ENCODE data around the gene INKA1.
"Not testable (repeated sequence)": the region's sequence is repeated elsewhere in the genome, so short reads cannot be mapped to it uniquely, and the experiment has no call there.

INKA1 gene

DNA sequence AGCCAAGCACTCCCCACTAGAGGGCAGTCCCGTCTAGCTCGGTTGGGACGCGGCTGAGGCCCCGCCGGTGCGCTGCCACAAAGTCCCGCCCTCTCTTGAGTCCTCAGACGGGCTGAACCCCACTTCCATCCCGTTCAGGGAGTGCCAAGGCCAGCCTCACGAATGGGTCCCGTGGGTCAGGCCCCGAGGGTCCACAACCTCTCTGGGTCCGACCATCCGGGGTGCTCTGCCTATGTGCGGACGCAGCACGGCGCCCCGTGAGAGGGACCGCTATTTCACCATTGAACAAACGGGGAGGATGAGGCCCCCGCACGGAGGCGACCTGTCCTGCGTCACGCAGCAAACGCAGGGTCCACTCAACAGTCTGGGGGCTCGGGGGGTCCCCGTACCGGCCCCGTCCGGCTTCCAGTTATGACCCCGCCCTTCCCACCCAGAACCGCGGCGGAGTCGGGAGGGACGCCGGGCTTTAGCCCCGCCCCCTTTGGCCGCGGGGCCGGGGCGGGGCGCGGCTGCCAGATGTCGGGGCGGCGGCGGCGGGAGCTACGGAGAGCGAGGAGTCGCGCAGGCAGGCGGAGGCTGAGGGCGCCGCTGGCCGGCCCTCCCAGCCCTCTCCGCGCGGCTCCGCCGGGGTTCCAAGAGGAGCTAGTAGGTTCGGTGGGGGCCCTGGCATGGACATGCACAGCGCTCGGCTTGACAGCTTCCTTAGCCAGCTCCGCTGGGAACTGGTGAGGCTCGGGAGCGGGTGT lies at the start of gene INKA1:
Gene INKA1, plus strand, starts transcription at position 543 of the 746 bp plus-strand sequence. Its CDS starts 132 bp downstream, at position 675.
- Mint-ChIP-seq H3K4me3 (peak within 1 kb of the TSS; percentile 82), H3K4me1 (peaks cover 34% of the 10 kb centered on the region), H3K36me3 (no peaks in the 10 kb centered on the region), H3K27ac (peak within 1 kb of the TSS; percentile 79), H3K27me3 (peaks cover 2% of the 10 kb centered on the region), H3K9me3 (no peaks in the 10 kb centered on the region)

DNA sequence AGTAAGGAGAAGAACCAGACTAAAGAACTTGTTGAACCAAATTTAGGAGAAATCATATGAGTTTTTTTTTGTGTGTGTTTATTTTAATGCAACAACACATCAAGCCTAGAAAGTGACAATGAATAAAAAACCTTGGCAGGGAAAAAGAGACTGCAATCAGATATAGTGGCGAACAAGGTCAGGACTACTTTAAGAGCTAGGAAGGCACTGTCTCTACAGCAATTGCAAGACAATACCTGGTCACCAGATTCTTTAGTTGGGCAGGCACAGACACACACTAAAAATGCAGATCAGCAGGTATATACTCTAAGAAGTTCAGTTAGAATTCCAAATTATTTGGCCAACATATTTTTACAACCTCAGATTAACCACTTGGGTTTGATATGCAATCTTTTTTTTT lies 48.5 kb upstream of the INKA1 start:
- Mint-ChIP-seq H3K9me3 (no peaks in the 10 kb centered on the region), H3K4me1 (peaks cover 47% of the 10 kb centered on the region)

DNA sequence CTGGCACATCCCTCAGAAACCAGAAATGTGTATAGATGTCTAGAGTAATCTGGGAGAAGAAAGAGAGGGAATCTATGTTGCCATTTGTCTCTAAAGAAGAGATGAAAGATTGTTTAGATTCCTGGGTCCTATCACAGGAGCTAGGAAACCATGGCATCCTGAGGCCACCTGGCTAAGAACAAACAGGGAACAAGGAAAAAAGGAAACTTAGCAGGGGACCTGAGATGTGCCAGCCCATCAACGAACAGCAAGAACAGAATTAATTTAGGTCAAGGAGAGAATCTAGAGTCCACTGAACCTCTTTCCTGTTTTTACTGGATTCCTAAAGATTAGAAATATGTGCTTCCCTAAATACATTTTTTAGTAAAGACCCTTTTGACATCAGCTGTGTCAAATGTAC lies 47.0 kb upstream of the INKA1 start:
- no peaks in the 10 kb centered on the region for H3K9me3 Mint-ChIP-seq
- peaks cover 2% of the 10 kb centered on the region for H3K36me3 Mint-ChIP-seq
- peaks cover 53% of the 10 kb centered on the region for H3K4me1 Mint-ChIP-seq
- no peak overlapping the region for H3K4me3 Mint-ChIP-seq
- H3K27ac Mint-ChIP-seq, result no peak overlapping the region
- no peaks in the 10 kb centered on the region for H3K27me3 Mint-ChIP-seq

More for the DNA sequence above, 48.5 kb upstream of the INKA1 start:
- Mint-ChIP-seq H3K36me3 (peaks cover 2% of the 10 kb centered on the region), H3K27me3 (no peaks in the 10 kb centered on the region), H3K4me3 (no peak overlapping the region), H3K27ac (no peak overlapping the region)

DNA sequence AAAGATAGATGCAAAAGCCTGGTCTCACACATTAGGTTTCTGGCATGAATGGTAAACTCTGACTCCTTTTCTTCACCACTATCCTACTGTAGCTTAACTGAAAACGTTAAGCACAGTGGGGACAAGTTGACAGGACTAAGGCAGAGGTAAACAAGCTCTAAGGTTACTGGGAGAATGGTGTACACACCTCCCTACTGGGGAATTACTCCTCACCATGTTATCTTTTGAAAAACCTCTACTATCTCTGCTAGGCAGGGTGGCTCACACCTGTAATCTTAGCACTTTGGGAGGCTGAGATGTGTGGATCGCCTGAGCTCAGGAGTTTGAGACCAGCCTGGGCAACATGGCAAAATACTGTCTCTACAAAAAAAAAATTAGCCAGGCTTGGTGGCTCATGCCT lies 45.9 kb upstream of the INKA1 start:
- Mint-ChIP-seq H3K27me3 (no peaks in the 10 kb centered on the region), H3K4me1 (peaks cover 53% of the 10 kb centered on the region), H3K9me3 (no peaks in the 10 kb centered on the region), H3K27ac (no peak overlapping the region), H3K36me3 (peaks cover 2% of the 10 kb centered on the region), H3K4me3 (no peak overlapping the region)

DNA sequence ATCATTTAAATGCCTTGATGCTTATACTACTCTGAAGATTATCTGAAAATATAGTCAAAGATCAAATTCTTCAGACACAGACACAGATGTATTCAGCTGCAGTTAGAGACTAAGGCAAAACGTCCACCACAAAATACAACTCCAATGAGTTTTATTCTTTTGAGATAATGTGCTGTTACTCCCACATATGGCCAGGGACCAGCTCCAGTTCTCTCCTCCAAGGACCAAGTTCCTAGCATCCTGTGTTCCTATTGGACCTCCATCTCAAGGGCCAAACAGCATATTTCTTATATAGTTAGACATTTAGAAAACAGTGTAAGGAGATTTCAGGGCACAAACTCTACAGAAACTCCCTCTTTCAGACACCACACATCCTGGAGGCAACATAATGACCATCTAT lies 43.8 kb upstream of the INKA1 start:
- H3K27ac Mint-ChIP-seq, result no peak overlapping the region
- no peaks in the 10 kb centered on the region for H3K9me3 Mint-ChIP-seq
- no peaks in the 10 kb centered on the region for H3K27me3 Mint-ChIP-seq
- peaks cover 3% of the 10 kb centered on the region for H3K36me3 Mint-ChIP-seq
- H3K4me3 Mint-ChIP-seq, result no peak overlapping the region
- peaks cover 41% of the 10 kb centered on the region for H3K4me1 Mint-ChIP-seq

DNA sequence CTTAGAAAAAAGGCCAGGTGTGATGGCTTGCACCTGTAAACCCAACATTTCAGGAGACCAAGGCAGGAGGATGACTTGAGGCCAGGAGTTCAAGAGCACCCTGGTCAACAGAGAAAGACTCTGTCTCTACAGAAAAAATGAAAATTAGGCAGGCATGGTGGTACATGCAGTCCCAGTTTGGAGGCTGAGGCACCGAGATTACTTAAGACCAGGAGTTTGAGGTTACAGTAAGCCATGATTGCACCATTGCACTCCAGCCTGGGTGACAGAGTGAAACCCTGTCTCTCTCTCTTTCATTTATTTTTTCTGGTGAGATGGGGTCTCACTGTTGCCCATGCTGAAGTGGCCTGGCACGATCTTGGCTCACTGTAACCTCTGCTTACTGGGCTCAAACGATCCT lies 41.4 kb upstream of the INKA1 start:
- H3K27me3 Mint-ChIP-seq, result no peaks in the 10 kb centered on the region
- H3K36me3 Mint-ChIP-seq, result peaks cover 3% of the 10 kb centered on the region
- no peak overlapping the region for H3K27ac Mint-ChIP-seq
- H3K9me3 Mint-ChIP-seq, result no peaks in the 10 kb centered on the region
- peaks cover 31% of the 10 kb centered on the region for H3K4me1 Mint-ChIP-seq
- H3K4me3 Mint-ChIP-seq, result no peak overlapping the region

DNA sequence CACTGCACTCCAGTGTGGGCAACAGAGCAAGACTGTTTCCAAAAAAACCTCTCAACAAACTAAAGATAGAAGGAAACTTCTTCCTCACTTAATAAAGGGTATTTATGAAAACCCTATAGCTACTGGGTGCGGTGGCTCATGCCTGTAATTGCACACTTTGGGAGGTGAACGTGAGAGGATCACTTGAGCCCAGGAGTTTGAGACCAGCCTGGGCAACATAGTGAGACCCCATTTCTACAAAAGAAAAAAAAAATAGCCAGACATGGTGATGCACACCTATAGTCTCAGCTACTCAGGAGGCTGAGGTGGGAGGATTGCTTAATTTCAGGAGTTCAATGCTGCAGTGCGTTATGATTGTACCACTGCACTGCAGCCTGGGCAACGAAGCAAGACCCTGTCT lies 39.1 kb upstream of the INKA1 start:
- Mint-ChIP-seq H3K4me3 (no peak overlapping the region), H3K36me3 (peaks cover 1% of the 10 kb centered on the region), H3K4me1 (peaks cover 27% of the 10 kb centered on the region), H3K27ac (no peak overlapping the region), H3K9me3 (no peaks in the 10 kb centered on the region), H3K27me3 (no peaks in the 10 kb centered on the region)

DNA sequence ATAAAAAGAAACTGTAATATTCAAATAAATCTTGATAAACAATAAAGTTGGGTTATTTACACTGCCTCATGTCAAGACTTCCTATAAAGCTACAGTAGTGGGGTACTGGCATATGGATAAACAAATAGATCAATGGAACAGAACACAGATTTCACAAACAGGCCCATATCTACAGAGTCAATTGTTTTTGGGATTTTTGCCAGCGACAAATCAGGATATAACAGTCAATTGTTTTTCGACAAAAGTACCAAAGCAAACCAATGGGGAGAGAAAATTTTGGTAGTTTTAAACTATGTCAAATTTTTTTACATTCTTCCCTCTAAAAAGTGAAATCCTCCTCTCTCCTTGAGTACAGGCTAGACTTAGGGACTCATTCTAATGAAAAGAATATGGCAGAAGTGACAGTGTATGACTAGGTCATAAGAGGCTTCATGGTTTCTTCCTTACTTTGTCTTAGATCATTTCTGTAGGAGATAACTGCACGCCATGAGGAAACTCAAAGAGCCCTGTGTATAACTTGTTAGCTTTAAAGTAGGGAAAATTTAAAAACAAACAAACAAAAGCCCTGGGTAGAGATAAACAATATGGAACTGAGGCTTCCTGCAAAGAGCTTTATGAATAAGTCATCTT lies 33.7 kb upstream of the INKA1 start:
- H3K4me3 Mint-ChIP-seq, result no peak overlapping the region
- H3K4me1 Mint-ChIP-seq, result peaks cover 54% of the 10 kb centered on the region
- no peaks in the 10 kb centered on the region for H3K9me3 Mint-ChIP-seq
- H3K27ac Mint-ChIP-seq, result peak overlapping the region; percentile 42
- H3K27me3 Mint-ChIP-seq, result no peaks in the 10 kb centered on the region
- no peaks in the 10 kb centered on the region for H3K36me3 Mint-ChIP-seq

DNA sequence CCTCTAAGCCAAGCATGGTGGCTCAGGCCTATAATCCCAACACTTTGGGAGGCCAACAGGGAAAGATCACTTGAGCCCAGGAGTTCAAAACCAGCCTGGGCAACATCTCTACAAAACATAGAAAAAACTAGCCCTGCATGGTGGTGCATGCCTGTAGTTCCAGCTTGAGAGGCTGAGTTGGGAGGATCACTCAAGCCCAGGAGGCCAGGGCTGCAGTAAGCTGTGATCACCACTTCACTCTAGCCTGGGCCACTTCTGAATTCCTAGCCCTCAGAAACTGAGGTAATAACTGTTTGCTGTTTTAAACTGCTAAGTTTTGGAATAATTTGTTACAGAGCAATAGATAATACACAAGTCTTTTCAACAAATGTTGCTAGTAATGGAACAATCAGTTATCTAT lies 33.1 kb upstream of the INKA1 start:
- peak overlapping the region; percentile 46 for H3K27ac Mint-ChIP-seq
- no peaks in the 10 kb centered on the region for H3K36me3 Mint-ChIP-seq
- H3K9me3 Mint-ChIP-seq, result no peaks in the 10 kb centered on the region
- H3K27me3 Mint-ChIP-seq, result no peaks in the 10 kb centered on the region
- H3K4me3 Mint-ChIP-seq, result no peak overlapping the region
- H3K4me1 Mint-ChIP-seq, result peaks cover 55% of the 10 kb centered on the region

DNA sequence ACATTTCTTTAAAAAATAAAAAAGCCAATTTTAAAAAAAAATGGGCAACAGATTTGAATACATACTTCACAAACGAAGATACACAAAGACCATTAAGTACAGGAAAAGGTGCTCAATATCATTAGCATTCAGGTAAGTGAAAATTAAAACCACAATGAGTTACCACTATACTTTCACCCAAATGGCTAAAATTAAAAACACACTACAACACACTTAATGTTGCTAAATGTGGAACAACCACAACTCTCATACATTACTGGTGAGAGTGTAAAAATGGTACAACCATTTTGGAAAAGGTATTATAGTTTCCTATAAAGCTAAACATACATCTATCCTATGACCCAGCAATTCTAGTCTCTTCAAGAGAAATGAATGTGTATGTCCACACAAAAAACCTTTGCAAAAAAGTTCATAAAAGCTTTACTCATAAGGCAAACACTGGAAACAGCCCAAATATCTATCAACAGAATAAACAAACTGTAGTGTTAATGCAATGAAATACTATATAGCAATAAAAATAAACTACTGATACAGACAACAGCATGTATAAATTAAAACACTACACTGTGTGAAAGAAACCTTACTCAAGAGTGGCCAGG lies 31.6 kb upstream of the INKA1 start:
- H3K9me3 Mint-ChIP-seq, result no peaks in the 10 kb centered on the region
- no peaks in the 10 kb centered on the region for H3K36me3 Mint-ChIP-seq
- no peak overlapping the region for H3K4me3 Mint-ChIP-seq
- peaks cover 61% of the 10 kb centered on the region for H3K4me1 Mint-ChIP-seq
- H3K27ac Mint-ChIP-seq, result no peak overlapping the region
- H3K27me3 Mint-ChIP-seq, result no peaks in the 10 kb centered on the region

DNA sequence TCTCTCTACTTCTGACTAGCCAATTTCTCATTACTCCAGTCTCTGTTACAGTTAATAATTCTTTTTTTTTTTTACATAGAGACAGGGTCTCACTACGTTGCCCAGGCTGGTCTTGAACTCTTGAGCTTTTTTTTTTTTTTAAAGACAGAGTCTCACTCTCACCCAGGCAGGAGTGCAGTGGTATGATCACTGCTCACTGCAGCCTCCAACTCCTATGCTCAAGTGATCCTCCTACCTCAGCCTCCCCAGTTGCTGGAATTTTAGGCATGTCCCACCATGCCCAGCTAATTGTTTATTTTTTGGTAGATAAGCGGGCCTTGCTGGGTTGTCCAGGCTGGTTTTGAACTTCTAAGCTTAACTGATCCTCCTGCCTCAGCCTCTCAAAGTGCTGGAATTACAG lies 30.4 kb upstream of the INKA1 start:
- Mint-ChIP-seq H3K27ac (no peak overlapping the region), H3K9me3 (no peaks in the 10 kb centered on the region)

DNA sequence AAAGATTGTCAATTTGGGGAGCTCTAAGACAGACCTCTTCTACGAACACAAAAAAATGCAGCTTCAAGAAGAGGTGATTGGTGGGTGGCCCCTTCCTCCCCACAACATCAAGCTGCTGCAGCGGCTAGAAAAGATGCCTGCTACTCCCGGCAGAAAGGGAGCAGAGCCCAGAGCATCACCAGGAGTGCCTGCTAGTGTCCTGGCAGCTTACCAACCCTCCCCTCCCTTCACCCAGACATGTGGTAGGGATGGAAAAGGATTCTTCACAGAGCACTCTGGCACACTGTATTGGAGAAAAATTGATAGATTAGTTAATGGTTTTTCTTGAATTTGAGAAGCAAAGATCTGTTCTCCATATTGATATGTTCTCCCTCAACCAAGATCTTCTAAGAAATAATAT lies 27.5 kb upstream of the INKA1 start:
- Mint-ChIP-seq H3K9me3 (no peaks in the 10 kb centered on the region), H3K4me3 (no peak overlapping the region), H3K4me1 (peaks cover 60% of the 10 kb centered on the region), H3K27ac (no peak overlapping the region), H3K27me3 (no peaks in the 10 kb centered on the region), H3K36me3 (peaks cover 7% of the 10 kb centered on the region)

More for the DNA sequence above, 30.4 kb upstream of the INKA1 start:
- Mint-ChIP-seq H3K4me1 (peaks cover 65% of the 10 kb centered on the region), H3K27me3 (no peaks in the 10 kb centered on the region), H3K4me3 (no peak overlapping the region), H3K36me3 (no peaks in the 10 kb centered on the region)

DNA sequence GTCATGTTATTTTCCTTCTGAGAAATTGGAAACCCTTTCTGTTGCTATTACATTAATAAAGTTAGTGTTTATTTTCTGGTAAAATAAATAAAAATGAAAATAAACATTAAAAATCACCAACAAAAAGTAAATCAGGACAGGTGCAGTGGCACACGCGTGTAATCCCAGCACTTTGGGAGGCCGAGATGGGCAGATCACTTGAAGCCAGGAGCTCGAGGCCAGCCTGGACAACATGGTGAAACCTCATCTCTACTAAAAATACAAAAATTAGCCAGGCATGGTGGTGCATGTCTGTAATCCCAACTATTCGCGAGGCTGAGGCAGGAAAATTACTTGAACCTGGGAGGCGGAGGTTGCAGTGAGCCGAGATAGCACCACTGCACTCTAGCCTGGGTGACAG lies 27.0 kb upstream of the INKA1 start:
- not testable (repeated sequence) for H3K9me3 Mint-ChIP-seq, H3K36me3 Mint-ChIP-seq, H3K27ac Mint-ChIP-seq, H3K27me3 Mint-ChIP-seq, H3K4me3 Mint-ChIP-seq
- peaks cover 60% of the 10 kb centered on the region for H3K4me1 Mint-ChIP-seq

DNA sequence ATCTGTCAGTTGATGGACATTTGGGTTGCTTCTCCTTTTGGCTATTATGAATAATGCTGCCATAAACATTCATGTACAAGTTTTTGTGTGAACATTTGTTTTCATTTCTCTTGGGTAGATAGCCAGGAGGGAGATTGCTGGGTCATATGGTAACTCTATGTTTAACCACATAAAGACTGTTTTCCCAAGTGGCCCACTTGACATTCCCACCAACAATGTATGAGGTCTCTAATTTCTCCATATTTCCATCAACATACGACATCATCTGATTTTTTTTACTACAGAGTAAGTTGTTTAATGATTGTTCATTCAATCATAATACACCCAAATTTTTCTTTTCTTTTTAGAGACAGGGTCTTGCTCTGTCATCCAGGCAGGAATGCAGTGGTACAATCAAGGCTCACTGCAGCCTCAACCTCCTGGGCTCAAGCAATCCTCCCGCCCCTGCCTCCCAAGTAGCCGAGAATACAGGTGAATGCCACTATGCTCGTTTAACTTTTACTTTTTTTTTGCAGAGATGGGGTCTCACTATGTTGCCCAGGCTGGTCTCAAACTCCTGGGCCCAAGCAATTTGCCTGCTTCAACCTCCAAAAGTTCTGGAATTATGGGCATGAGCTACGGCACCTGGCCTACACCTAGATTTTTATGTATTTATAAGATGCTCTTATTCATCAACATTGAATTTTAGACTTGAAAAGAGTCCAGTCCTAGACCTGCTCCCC lies 23.5 kb upstream of the INKA1 start:
- peaks cover 9% of the 10 kb centered on the region for H3K36me3 Mint-ChIP-seq

DNA sequence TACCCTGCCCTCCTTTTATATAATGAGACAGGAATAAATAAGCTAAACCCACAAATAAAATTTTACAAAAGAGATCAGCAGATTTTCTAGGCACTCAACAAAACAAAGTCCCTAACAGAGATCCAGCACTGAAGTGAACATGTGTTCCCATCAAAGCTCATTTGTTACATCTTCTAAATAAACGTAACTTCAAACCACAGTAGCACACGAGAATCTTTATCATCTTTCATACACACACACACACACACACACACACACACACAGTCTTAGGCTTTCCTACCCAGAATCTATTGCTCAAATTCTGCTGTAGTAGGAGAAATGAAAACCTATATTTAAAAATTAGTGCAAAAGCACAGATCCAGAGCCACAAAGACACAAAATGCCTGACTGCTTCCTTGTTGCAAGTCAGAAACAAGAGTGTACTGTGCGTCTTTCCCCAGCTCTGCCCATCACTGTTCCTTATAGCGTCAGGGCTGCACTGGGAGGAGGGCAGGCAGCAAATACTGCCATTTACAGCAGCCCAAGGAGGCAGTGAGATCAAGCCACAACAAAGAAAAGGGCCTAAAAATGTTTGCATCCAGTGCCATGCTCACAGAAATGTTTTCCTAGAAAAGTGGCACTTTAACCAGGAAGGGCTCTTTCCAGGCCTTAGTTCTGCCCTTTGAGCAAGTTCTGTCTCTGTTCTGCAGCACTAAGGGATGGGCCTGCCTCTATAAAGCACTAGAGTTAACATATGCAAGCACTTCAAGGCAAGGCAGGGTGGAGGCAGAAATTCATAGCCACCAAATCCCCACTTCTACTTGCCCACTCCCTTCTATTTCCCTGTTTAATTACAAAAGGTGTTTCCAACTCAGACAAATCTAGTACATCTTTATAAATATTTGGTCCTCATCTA lies 22.7 kb upstream of the INKA1 start:
- Mint-ChIP-seq H3K36me3 (peaks cover 12% of the 10 kb centered on the region), H3K4me1 (peaks cover 55% of the 10 kb centered on the region), H3K27me3 (no peaks in the 10 kb centered on the region), H3K27ac (peak overlapping the region; percentile 43), H3K4me3 (peak overlapping the region; percentile 67), H3K9me3 (no peaks in the 10 kb centered on the region)

More for the DNA sequence above, 23.5 kb upstream of the INKA1 start:
- Mint-ChIP-seq H3K4me1 (peaks cover 59% of the 10 kb centered on the region), H3K9me3 (no peaks in the 10 kb centered on the region), H3K4me3 (peak overlapping the region; percentile 67), H3K27ac (peak overlapping the region; percentile 43), H3K27me3 (no peaks in the 10 kb centered on the region)
